Nucleus accumbens (tissue), 56 donors: Measurements from ENCODE around the gene ZP1.
A peak's percentile ranks its signal among the peaks of the same experiment; 100 is the strongest.

ENCODE experiments used
- DNase-seq, 56 donors: peaks; one replicate each; lab custom pipeline; 2025; lab: John Stamatoyannopoulos, UW

The ZP1 gene

DNA sequence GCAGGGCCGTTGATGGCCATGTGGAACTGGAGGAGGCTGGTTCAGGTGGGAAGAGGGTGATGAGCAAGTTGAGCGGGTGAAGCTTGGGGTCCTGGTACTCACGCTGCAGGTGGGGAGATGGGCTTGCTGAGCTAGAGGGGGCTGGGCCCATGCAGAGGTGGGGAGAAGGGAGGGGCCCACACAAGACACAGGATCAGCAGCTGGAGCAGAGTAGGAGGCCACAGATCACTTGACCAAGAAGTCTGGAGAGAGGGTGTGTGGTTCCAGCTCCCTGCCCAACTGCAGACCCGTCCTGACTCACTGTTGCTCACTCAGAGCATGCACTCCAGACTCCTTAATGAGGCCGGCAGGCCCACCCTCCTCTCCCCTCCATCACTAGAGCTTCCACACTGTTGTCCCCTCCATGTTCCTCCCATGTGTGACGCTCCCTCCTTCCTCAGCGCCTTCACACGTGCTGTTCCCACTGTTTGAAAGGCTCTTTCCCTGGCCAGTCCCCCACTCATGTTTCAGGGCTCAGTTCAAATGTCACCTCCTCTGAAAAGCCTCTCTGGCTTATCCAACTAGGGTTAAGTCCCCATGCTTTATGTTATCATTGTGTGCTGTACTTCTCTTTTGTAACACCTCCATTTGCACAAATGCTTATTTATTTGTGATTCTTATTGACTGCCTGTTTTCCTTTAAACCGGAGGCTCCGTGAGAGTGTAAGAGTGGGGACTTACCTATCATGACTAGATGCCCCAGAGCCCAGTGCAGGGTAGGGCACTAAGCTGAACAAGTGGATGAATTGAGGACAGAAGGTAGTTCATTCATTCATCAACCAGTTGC, 23.1 kb upstream of the ZP1 start:
- DNase-seq, result peak in 2 of 56 donors; percentile 2 to 12

DNA sequence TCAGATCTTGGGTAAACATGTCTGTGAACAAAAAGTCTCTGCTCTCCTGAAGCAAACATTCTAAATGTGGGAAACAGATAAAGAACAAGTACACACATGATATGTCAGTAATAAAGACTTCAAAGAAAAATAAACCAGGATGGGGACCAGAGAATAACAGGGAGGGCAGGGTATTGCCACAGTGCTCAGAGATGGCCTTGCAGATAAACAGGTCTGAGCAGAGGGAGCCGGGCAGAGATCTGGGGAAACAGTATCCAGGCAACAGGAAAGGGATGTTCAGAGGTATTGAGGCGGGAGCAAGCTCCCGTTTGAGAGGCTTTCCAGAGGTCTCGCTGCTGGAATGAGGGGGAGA, 22.5 kb upstream of the ZP1 start:
- no peak for DNase-seq

DNA sequence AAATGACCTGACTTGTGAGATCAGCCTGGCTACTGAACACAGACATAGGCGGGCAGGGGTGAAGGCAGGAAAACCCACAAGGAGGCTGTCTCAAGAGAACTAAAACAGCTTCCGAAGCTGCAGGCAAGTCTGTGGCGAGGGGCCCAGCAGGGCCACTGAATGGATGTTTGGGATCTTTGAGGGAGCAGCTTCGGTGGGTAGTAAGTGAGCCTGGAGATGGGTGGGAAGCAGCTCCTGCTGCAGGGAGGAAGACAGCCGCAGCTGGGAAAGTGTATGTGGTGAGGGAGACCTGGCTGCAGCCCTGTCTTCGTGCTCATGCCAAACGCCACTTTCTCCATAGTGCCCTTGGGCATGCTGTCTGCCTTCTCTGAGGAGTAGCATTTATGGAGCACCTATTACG, 22.0 kb upstream of the ZP1 start:
- no peak for DNase-seq

DNA sequence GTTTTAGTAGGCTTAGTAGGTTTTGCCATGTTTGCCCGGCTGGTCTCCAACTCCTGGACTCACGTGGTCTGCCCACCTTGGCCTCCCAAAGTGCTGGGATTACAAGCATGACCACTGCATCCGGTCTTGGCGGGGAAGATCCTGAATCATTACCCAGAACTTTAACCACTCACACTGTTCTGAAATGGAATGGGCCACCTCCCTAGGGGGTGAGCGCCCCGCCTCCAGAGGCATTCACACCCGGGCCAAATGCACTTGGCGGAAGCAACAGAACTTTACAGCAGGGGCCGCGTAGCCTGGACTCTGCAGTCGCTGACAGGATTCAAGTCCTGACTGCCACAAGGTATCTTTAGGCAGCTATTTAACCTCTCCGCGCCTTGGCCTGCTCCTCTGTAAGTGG, 20.1 kb upstream of the ZP1 start:
- no peak for DNase-seq

DNA sequence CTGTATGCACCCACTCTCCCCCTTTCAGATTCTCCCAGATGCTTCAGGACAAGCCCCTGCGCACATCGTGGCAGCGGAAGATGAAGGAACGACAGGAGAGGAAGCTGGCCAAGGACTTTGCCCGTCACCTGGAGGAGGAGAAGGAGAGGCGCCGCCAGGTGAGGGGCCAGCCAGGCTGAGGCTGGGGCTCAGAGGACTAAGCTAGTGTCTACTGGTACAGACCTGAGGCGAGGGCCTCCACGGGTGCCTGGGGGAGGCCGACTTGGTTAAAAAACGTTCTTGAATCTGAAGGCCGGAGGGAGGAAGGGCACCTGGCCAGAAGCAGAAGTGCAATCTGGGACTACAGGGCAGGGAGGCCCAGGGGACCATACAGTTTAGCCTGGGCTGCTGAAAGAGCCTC, 19.4 kb upstream of the ZP1 start:
- no peak for DNase-seq

DNA sequence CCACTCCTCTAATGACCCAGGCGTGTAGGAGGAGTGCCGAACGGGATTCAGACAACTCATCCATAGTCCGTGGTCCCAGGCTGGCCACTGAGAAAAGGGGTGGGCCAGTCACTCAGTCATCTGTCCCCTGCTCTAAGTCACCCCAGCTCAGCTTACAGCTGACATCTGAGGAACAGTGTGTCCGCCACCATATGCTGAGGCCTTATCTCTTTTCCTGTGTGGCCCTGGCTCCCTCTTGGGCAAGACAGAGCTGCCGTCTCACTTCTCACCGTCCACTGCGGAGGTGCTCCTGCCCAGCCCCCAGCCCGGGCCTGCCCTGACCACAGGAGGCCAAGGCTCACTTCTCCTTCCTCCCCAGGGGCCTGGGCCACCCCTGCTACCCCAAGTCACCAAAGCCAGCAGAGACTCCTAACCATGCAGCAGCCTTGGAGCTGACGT, 18.6 kb upstream of the ZP1 start:
- no peak for DNase-seq

DNA sequence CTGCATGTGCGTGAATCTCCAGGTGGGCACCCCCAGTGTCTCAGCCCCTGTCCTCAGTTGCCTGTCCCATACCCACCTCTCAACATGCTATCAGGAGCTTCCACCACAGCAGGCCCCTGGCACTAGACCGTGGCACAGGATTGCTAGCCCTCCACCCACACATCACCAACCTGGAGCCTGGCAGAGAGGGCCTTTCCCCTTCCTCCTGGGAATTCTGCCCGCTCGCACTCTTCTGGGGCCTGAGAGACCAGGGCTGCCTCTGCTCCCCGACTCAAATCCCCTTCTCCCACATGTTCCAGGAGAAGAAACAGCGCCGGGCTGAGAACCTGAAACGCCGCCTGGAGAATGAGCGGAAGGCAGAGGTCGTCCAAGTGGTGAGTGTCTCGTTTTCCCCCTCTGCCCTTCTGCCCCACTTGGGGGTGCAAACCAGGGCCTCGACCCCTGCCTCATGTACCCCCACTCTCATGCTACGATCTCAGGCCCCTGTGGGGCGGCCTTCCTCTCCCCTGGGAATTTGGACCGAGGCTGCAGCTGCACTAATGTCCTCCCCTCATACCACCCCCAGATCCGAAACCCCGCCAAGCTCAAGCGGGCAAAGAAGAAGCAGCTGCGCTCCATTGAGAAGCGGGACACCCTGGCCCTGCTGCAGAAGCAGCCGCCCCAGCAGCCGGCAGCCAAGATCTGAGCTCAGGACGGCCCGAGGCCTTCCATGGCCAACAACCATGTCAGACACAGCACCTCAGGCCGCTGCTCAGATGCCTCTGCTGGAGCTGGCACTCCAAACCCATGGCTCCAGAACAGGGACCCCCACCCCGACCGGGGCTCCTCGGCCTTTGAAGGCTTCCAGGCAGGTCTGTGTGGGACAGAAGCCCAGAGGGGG, 17.5 kb upstream of the ZP1 start:
- DNase-seq, result no peak

DNA sequence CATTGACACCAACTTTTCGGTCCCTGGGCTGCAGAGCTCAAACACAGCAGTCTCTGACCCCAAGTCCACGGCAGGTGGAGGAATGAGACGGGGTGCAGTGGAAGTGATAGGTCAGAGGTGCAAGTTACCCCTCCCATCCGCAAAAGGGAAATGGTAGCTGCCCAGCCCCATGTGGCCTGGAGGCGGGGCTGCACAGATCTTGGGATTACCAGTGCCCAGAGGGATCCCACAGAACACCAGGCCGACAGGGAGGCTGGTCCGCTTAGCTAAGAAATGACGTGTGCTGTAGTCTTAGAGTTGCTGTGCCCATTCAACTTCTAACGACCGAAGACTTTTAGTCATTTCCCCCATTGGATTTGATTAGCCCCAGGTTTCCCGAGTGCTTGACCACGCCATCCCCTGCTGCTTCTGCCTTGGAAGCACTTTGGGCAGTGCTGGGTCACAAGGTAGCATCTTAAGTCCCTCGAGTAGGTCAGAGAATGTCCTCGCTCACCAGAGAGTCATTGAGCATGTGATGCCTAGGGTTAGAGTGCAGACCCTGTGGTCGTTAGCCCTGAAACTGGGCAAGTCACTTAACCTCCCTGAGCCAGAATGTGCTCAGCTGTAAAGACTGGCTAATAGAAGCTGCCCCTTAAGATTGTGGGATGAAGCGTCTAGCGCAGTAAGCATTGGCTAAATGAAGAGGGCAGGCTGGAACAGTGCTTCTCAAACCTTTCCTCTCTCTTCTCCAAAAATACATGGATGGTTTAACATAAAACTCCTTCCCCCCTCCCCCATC, 15.8 kb upstream of the ZP1 start:
- no peak for DNase-seq

DNA sequence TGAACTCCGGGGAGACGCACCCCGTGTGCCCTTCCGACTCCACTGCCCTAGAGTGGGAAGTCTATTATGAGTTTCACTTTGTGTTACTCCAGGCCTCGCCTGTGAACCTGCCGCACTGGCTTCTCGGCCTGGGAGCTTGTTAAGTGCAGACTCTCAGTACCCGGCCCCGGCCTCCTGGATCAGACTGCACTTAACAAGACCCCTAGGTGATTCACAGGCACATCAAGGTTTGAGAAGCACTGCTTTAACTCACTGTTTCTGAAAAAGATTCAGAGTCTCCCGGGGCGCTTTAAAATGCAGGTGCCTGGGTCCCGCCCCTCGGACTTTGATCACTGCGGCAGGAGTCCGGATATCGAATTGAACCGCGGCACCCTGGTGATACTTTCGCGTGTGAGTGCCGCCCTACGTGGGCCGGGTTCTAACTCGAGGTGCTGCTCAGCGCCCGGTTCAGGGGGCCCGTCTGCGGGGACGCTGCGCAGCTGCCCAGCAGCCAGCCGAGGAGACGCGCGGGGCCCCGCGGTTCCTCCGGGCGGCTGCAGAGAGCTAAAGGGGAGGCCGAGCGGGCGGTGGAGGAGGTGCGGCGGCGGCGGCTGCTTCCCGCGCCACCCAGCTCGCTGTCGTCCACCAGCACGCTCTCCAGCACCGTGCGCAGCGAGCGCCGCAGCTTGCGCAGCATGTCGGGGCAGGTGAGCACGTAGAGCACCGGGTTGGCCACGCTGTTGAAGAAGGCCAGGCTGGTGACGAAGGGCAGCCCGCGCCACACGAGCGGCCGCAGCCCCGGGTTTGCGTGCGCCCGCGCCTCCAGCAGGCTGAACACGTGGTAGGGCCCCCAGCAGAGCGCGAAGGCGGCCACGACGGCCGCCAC, 15.0 kb upstream of the ZP1 start:
- DNase-seq, result no peak

DNA sequence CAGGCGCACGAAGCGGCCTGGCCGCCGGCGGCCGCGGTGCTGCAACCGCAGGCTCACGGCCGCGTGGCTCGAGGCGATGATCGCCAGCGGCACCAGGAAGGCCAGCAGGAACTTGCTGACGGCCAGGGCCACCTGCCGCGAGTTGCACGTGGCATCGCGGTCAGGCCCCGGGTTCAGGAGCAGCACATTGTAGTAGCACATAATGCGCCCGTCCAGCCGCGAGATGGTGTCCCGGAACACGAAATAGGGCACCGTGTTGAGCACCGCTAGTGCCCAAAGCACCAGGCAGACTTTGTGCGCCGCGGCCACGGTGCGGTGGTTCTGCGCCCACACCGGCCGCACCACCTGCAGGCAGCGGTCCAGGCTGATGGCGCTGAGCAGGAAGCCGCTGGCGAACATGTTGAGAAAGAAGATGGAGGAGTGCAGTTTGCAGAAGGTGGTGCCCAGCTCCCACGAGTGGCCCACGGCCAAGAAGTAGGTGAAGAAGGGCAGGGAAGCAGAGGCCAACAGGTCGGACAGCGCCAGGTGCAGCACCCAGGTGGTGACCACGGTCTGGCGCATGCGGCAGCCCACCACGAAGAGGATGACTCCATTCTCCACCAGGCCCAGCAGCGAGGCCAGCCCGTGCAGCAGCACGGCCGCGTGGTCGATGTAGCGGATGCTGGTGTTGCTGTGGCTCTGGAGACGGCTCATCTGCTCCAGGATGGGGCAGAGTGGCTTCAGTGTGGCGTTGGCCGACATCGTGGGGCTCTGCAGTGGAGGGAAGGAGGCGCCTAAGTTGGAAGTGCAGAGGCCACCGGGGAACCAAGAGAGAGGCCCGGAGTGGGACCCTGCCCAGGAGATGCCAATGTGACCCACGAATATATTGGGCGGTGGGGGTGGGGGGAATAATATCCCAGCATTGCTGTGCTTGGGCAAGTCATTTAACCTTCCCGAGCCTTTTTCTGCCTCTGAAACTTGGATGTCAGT, 14.1 kb upstream of the ZP1 start:
- DNase-seq, result no peak

DNA sequence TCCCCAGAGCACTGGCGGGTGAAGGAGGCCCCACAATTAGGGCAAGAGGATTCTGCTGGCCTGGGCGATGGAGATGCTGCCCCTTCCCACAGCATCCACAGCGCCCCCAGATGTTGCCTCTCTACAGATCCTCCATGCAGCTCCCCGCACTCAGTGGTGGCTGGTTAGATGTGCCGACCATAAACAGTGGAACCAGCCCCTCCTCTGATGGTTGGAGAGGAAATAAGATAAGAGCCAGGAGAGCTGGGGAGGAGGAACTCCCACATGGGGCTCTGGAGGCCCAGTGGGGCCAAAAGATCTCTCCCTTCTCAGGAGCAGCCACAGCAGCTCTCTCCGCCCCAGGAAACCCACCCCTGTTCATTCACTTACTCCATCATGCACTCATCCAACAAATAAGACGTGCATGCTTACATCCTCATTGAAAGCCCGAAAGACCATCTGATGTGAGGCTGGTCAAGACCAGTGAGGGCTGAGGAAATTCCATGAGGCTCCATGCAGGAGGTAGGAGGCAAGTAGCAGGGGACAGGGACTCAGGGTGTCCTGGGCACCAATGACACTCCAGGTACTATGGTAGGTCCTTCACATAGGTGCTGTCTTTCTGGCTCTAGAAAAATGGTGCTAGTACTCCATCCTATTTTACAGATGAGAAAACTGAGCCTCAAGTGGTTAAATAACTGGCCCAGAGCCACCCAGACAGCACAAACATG, 13.0 kb upstream of the ZP1 start:
- DNase-seq, result no peak

DNA sequence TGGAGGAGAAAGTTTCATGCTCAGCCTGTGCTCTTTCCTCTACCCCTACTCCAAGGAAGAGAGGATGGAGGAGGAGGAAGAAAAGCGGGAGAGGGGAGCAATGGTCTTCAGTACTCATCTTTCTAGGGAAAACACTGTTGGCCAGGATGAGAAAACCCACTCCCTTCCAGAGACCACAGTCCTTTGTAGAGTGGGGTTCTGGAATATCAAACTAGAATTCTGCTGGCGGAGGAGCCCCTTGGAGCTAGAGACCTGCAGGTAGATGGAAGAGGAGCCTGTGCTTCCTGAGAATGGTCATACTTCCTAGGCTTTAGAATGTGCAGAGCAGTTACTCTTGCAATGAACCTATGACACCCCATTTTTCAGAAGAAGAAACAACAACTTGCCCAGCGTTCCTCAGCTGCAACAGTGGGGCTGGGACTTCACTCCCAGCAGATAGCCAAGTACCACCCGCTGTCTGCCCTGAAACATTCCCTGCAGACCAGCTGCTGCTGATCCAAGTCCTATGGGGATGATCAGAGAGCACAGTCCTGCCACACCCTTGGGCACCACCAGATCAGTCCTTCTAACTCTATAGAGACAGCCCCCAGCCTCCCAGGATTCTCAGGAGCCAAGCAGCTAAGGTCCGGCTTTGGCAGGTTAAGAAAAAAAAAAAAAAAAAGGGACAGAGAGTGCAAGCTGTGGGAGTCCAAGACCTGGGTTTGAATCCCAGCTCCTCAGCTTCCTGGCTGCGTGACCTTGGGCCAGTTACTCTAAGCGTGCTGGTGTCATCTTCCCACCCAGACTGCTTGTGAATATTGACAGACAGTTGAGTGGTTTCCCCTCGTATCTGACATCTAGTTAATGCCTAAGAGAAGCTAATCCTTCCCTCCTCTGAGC, 12.3 kb upstream of the ZP1 start:
- DNase-seq, result no peak

DNA sequence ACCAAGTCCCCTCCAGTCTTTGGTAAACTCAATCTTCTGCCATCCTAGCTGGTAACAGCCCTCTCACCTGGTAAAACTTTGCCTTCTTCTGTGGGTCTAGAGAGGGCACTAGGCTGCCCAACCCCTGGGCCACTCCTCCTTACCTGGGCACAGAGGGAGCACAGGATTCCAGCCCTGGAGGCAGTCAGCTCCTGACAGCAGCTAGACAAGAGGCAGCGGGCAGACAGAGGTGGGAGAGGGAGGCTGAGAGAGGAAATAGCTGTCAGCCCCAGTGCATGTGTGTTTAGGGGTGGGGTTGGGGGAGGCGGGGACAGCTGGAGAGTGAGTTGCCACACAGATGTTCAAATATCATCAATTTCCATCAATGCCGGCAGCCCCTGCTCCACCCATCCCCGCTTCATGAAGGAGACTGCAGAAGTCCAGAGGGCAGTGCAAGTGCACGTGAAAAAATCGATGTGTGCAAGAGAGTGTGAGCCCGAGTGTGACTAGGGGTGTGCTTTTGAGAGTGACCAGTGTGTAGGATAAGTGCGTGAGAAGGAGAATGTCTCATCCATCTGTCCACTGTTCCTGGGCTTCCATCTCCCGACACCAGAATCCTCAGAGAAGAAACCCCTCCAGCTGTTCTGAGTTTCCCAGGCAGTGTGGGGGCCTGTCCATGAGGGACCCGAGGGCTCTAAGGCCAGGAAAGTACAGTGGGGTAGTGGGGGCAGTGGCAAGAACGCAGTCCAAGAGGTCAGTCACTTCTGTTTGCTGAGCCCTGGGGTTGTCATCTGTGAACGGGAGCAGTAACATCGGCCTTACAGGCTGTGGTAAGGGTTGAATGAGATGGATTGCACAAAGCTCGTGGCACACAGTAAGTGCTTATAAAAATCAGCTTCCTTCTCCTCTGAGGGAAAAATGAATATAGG, 11.4 kb upstream of the ZP1 start, which contains the start of gene PTGDR2:
TSS of gene PTGDR2 (minus strand) at position 225 of the 908 bp plus-strand sequence. CDS start 2,228 bp downstream, outside the sequence.
- DNase-seq, result no peak

DNA sequence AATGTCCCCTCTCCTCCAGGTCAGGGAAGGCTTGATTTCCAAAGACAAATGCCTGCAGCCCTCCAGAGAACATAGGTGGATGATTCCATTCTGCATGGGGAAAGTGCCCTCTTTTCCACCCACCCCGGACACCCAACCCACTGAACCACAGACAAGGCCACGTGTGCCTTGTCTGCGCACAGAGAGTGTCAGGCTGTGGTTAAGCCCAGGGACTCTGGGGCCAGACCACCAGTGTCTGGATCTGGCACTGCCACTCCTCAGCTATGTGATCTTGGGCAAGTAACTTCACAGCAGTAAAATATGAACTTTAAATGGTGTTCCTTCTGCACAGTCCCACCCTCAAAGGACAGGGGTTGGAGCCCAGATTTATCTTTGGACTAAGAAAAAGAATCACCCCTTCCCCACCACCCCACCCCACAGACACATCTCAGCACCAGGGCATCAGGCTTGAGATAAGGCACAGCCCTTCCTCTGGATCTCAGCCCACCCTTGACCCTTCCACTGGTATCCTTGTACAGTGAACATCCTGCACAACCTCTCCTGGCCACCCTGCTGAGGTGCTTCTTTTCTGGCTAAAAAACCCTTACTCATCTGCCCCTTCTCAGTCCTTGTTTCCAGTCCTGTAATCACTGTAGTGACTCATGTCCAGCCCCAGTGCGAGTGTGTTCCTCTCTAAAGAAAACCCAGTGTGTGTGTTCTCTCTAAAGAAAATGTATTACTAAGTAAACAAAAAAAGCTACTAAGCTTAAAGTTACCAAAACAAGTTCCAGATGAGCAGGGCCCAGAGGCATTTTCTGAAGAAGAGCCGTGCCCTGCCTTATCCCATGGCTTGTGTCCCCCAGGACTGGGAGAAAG, 9.7 kb upstream of the ZP1 start:
- DNase-seq, result no peak

DNA sequence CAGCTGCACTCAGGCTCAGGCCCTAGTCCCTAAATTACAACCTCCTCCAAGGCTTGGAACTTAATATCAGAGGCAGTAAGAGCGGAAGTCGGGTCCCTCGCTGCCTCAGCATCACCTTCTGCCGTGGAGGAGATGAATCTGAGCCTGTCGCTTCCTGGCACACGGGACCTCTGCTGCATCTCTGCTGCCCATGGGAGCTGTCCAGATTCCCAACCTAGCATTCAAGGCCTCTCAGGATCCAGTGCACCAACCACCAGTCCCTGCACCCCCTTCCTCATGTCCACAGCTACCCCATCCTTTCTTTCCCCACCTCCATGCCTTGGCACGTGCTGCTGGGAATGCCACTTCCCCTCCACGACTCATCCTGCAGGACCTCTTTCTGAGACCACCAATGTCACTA, 9.1 kb upstream of the ZP1 start:
- no peak for DNase-seq
